H1 (cell line): Measurements from ENCODE around the gene LTBP1. TPM values are rescaled to one million over a fixed set of nuclear protein-coding genes. Genes with fewer than 3 reads are reported as not detected.

Source experiments
- CTCF ChIA-PET: fragments of 300-600 bp; sonication (Branson Sonifier 250); formaldehyde crosslinking; loops from one replicate; lab custom pipeline; 2021; ENCODE audit not compliant: partially characterized antibody; lab: Charles Lee
- POLR2A ChIA-PET: fragments of 300-600 bp; sonication (Branson Sonifier 250); formaldehyde crosslinking; loops from one replicate; lab custom pipeline; 2021; ENCODE audit warnings: inconsistent platforms; ENCODE audit not compliant: partially characterized antibody; lab: Charles Lee
- DNase-seq, 2 experiments: peaks; one replicate each; pipeline versions ENCODE4 v3.0.0 to v3.0.0-alpha.2; 2010 to 2022; ENCODE audit warnings: low spot score in 2 of 2, low read depth in 1 of 2, mixed read lengths in 1 of 2
- FAIRE-seq: peaks from 2 replicates; lab custom pipeline; 2011; peaks lifted over from hg19 to GRCh38; lab: Jason Lieb, UNC
- H2AFZ ChIP-seq: 2 replicates; pipeline ENCODE4 v1.8.1; 2012; ENCODE audit warnings: low read length, inconsistent platforms
- H2AK5ac ChIP-seq: 2 replicates; pipeline ENCODE4 v1.6.1; 2013; ENCODE audit warnings: low read depth, low read length
- H2BK120ac ChIP-seq: replicated peaks from 2 replicates; pipeline ENCODE3; 2013; ENCODE audit warnings: low read depth, low read length, inconsistent platforms
- H2BK12ac ChIP-seq: 2 replicates; pipeline ENCODE4 v1.6.1; 2013; ENCODE audit warnings: low read depth, low read length
- H2BK15ac ChIP-seq: 2 replicates; pipeline ENCODE4 v1.6.1; 2013; ENCODE audit warnings: low read length
- H2BK20ac ChIP-seq: 2 replicates; pipeline ENCODE4 v1.6.1; 2013; ENCODE audit warnings: low read length
- H2BK5ac ChIP-seq: 2 replicates; pipeline ENCODE4 v1.6.1; 2013; ENCODE audit warnings: low read depth, low read length
- H3K14ac ChIP-seq: 2 replicates; pipeline ENCODE4 v1.6.1; 2013; ENCODE audit warnings: inconsistent platforms; ENCODE audit not compliant: insufficient read length
- H3K18ac ChIP-seq: 2 replicates; pipeline ENCODE4 v1.6.1; 2013; ENCODE audit warnings: low read length; ENCODE audit errors: extremely low read depth
- H3K23ac ChIP-seq: 2 replicates; pipeline ENCODE4 v1.6.1; 2013; ENCODE audit warnings: inconsistent platforms; ENCODE audit not compliant: insufficient read length
- H3K23me2 ChIP-seq: 2 replicates; pipeline ENCODE4 v1.6.1; 2013; ENCODE audit warnings: low read depth, low read length
- H3K27ac ChIP-seq: 2 replicates; pipeline ENCODE4 v1.6.1; 2011; ENCODE audit warnings: low read depth, low read length, inconsistent platforms
- H3K27me3 ChIP-seq, 4 experiments: replicated peaks in 1 of 4; 1 replicate in 1 of 4; 2 replicates in 3 of 4; pipeline versions ENCODE4 v1.6.1 to v1.8.1; 2011 to 2013; ENCODE audit warnings: low read length in 3 of 4, mild to moderate bottlenecking in 3 of 4, inconsistent platforms in 2 of 4, mixed read lengths in 2 of 4, moderate library complexity in 1 of 4; ENCODE audit not compliant: control insufficient read depth in 3 of 4, insufficient read depth in 3 of 4; ENCODE audit errors: extremely low read depth in 1 of 4
- H3K36me3 ChIP-seq, 4 experiments: 2 replicates each; pipeline versions ENCODE4 v1.6.1 to v1.8.1; 2011 to 2013; ENCODE audit warnings: mild to moderate bottlenecking in 4 of 4, low read length in 3 of 4, moderate library complexity in 2 of 4, control low read depth in 1 of 4, inconsistent platforms in 1 of 4; ENCODE audit not compliant: insufficient read depth in 4 of 4, control insufficient read depth in 2 of 4
- H3K4ac ChIP-seq: replicated peaks from 2 replicates; pipeline ENCODE3; 2013; ENCODE audit warnings: low read length, low read depth, mixed read lengths, inconsistent platforms; ENCODE audit not compliant: insufficient read length
- H3K4me1 ChIP-seq, 4 experiments: replicated peaks in 1 of 4; 1 replicate in 1 of 4; 2 replicates in 3 of 4; pipeline versions ENCODE4 v1.6.1 to v1.8.1; 2011 to 2013; ENCODE audit warnings: low read length in 3 of 4, inconsistent platforms in 2 of 4, mixed read lengths in 1 of 4; ENCODE audit not compliant: insufficient read depth in 4 of 4, control insufficient read depth in 3 of 4
- H3K4me2 ChIP-seq, 2 experiments: 2 replicates each; pipeline versions ENCODE4 v1.6.1 to v1.8.1; 2011 to 2013; ENCODE audit warnings: low read depth in 2 of 2, low read length in 2 of 2, control low read depth in 1 of 2, inconsistent platforms in 1 of 2, mild to moderate bottlenecking in 1 of 2; ENCODE audit not compliant: insufficient read depth in 1 of 2
- H3K4me3 ChIP-seq, 4 experiments: fragments of 200-600, 300-600 bp in 1 of 4; sonication (generic), shearing (Covaris generic), sonication (Bioruptor Twin) in 1 of 4; 2 replicates each; pipeline versions ENCODE4 v1.5.1 to v1.8.1; 2011 to 2016; ENCODE audit warnings: low read length in 4 of 4, low read depth in 3 of 4, control low read depth in 2 of 4, inconsistent platforms in 2 of 4, mild to moderate bottlenecking in 2 of 4, mixed read lengths in 1 of 4, moderate library complexity in 1 of 4; ENCODE audit not compliant: insufficient read depth in 2 of 4; ENCODE audit errors: extremely low read depth in 1 of 4
- H3K56ac ChIP-seq: replicated peaks from 2 replicates; pipeline ENCODE3; 2013; ENCODE audit warnings: low read depth, mild to moderate bottlenecking, mixed read lengths, low read length, inconsistent platforms; ENCODE audit not compliant: insufficient read length
- H3K79me1 ChIP-seq: 2 replicates; pipeline ENCODE4 v1.6.1; 2013; ENCODE audit warnings: low read depth, low read length, control low read depth
- H3K79me2 ChIP-seq, 2 experiments: 2 replicates each; pipeline versions ENCODE4 v1.6.1 to v1.8.1; 2012 to 2013; ENCODE audit warnings: low read length in 2 of 2, mild to moderate bottlenecking in 2 of 2, inconsistent platforms in 1 of 2; ENCODE audit not compliant: insufficient read depth in 2 of 2, control insufficient read depth in 1 of 2
- H3K9ac ChIP-seq, 4 experiments: replicated peaks in 1 of 4; 1 replicate in 1 of 4; 2 replicates in 3 of 4; pipeline versions ENCODE4 v1.6.1 to v1.8.1; 2011 to 2013; ENCODE audit warnings: low read depth in 3 of 4, low read length in 3 of 4, control low read depth in 2 of 4, mild to moderate bottlenecking in 2 of 4, moderate library complexity in 2 of 4, inconsistent platforms in 1 of 4; ENCODE audit errors: extremely low read depth in 1 of 4
- H3K9me3 ChIP-seq, 2 experiments: 2 replicates each; pipeline versions ENCODE4 v1.6.1 to v1.8.1; 2012 to 2013; ENCODE audit warnings: mild to moderate bottlenecking in 2 of 2, moderate library complexity in 2 of 2, control low read depth in 1 of 2, inconsistent platforms in 1 of 2, low read depth in 1 of 2, low read length in 1 of 2, mixed read lengths in 1 of 2; ENCODE audit not compliant: insufficient read depth in 2 of 2
- H4K20me1 ChIP-seq, 2 experiments: replicated peaks in 1 of 2; 2 replicates each; pipeline versions ENCODE3 to v1.8.1; 2011 to 2013; ENCODE audit warnings: inconsistent platforms in 2 of 2, low read length in 2 of 2, mild to moderate bottlenecking in 1 of 2; ENCODE audit not compliant: insufficient read depth in 2 of 2, control insufficient read depth in 1 of 2
- H4K5ac ChIP-seq: 2 replicates; pipeline ENCODE4 v1.6.1; 2013; ENCODE audit warnings: low read length, low read depth, mixed read lengths, inconsistent platforms; ENCODE audit not compliant: insufficient read length
- H4K8ac ChIP-seq: 2 replicates; pipeline ENCODE4 v1.8.0; 2013; ENCODE audit warnings: mild to moderate bottlenecking, moderate library complexity, low read length, inconsistent platforms; ENCODE audit not compliant: insufficient read depth; ENCODE audit errors: extremely low read depth
- H4K91ac ChIP-seq: replicated peaks from 2 replicates; pipeline ENCODE3; 2013; ENCODE audit warnings: low read length, mixed read lengths, inconsistent platforms; ENCODE audit not compliant: insufficient read length
- ASH2L ChIP-seq: fragments of 200-600, 300-600 bp; sonication (generic); IDR thresholded peaks from one replicate; pipeline ENCODE4 v1.7.1; 2017; ENCODE audit warnings: low read length
- BRCA1 ChIP-seq: IDR thresholded peaks from 2 replicates; pipeline ENCODE4 v1.6.1; 2012; ENCODE audit warnings: low read depth, low read length, improper control_type of control experiment
- CBX8 ChIP-seq: fragments of 300-800, 300-1000 bp; sonication (generic); IDR thresholded peaks from 2 replicates; pipeline ENCODE4 v1.7.1; 2016; ENCODE audit warnings: low read depth, low read length, borderline replicate concordance
- KDM5A ChIP-seq: fragments of 200-600 bp; IDR thresholded peaks from 2 replicates; pipeline ENCODE4 v1.7.1; 2012; ENCODE audit warnings: mild to moderate bottlenecking, low read length, inconsistent platforms, mixed read lengths
- SIX5 ChIP-seq: IDR thresholded peaks from 2 replicates; pipeline ENCODE4 v1.6.1; 2011; ENCODE audit warnings: mild to moderate bottlenecking, low read depth, low read length
- SP1 ChIP-seq: IDR thresholded peaks from 2 replicates; pipeline ENCODE4 v1.6.1; 2011; ENCODE audit warnings: low read depth, low read length
- TBP ChIP-seq: IDR thresholded peaks from 2 replicates; pipeline ENCODE4 v1.6.1; 2011; ENCODE audit warnings: low read depth, low read length, improper control_type of control experiment
- WGBS, 2 experiments: shearing (Covaris generic) in 1 of 2; methylation state at CpG; one replicate each; pipeline versions ENCODE4 v1.1.6 to v1.1.7; 2013 to 2015; ENCODE audit warnings: low lambda C conversion rate in 2 of 2, mixed read lengths in 2 of 2, inconsistent platforms in 1 of 2, low coverage in 1 of 2, missing lambda C conversion rate in 1 of 2; ENCODE audit not compliant: insufficient replicate concordance in 2 of 2, insufficient coverage in 1 of 2, insufficient read length in 1 of 2; ENCODE audit errors: extremely low coverage in 1 of 2, missing lambda C conversion rate in 1 of 2; 5-methylcytosine and 5-hydroxymethylcytosine counted together
- polyA plus RNA-seq, 7 experiments: library from polyadenylated mRNA; depleted of rRNA in 3 of 7; stranded (reverse) in 5 of 7; unstranded in 2 of 7; fragments of >200 nt in 5 of 7; fragments of 200-250 nt in 2 of 7; gene quantifications; 1 replicate in 5 of 7; 2 replicates in 1 of 7; 4 replicates in 1 of 7; pipeline versions ENCODE4 v1.2.1 to v1.2.3, GENCODE V29; 2011 to 2013; ENCODE audit warnings: missing spikeins in 2 of 7, mixed read lengths in 2 of 7
- total RNA-seq: library from RNA; stranded (reverse); fragmentation: NEBNext Ultra II Directional; extraction: Animal tissue kit (Norgen Biotek cat#: 25700); gene quantifications from 2 replicates; pipeline ENCODE4 v1.2.1, GENCODE V29; 2021
- TF ChIP-seq, protein P1 (sequence below): IDR thresholded peaks from 2 replicates; pipeline ENCODE4 v1.6.1; 2012; ENCODE audit warnings: low read length, inconsistent platforms

The LTBP1 gene
- total and polyA plus RNA-seq, 2 of the 8 experiments (the other 6 are each of a cell fraction or from before 2014, with no cell fraction given): 15.4 to 24.7 TPM

DNA sequence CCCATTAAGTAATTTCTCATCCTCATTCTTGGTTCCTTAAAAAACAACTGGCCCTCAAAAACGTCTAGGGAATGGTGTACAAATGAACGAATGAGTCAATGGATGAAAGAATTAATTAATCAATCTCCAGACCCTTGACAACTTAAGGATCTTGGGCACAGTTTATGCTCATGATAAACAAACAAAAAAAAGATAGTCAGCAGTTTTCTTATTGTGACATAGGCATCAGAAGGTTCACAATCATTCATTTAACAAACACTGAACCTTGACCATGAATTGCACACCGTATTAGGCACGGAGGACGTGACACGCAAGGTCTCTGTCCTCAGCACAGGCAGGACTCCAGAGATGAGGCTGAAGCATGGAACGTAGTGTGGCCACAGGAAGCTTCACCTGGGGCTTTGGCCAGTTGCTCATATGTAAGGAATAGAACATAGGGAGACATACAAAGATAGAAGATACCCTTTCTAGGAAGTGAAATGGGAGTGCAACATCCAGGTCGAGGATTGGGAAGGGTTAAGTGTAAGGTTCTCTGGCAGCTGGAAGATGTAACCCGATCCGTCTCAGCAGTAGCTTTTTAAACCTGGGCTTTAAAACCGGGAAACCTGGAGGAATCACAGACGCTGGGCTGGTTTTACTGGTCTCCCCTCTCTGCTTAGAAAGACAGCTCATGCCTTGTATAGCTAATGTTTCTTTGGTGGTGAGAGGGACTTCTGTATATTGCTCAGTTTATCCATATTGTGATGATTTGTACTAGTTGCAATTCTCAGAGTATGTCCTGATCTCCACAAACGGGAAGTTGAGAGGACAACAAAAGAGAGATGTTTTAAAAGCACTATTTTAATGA lies 8.9 kb upstream of the LTBP1 start:
- no peak overlapping the region for H4K91ac ChIP-seq
- H3K9ac ChIP-seq: no peak overlapping the region
- 0 out of 2 replicates have a peak overlapping the region, but pooled peaks have one; percentile 72 for H3K18ac ChIP-seq
- no peaks in the 10 kb centered on the region for H3K79me1 ChIP-seq
- peak; percentile 94 for FAIRE-seq
- peak overlapping the region; percentile 35 to 59 for H3K4me2 ChIP-seq
- DNase-seq: peak in 1 of 2 experiments; percentile 40
- ChIA-PET POLR2A (interaction anchor here (1.1 to 1.3 kb wide), 2 partner anchors 10 to 12 kb away, joined by 3 to 8 read pairs; no protein-coding TSS in a partner anchor), CTCF (interaction anchor here (1.0 to 1.3 kb wide), 3 partner anchors 9 to 164 kb away, joined by 3 to 4 read pairs (median 4); partner anchors contain the start of gene LTBP1)
- H4K8ac ChIP-seq: no peak overlapping the region
- no peaks in the 10 kb centered on the region for H3K27me3 ChIP-seq
- no peak overlapping the region for H3K23ac ChIP-seq
- WGBS, 2 experiments: 48% methylated on average over 13 of the region's 13 CpGs; no CpG with 5 or more reads in 1 of the 2 experiments
- no peaks in the 10 kb centered on the region for H4K20me1 ChIP-seq
- 0 out of 2 replicates have a peak overlapping the region, but pooled peaks have one; percentile 45 for H2BK5ac ChIP-seq
- peaks cover 0 to 15% (median 12%) of the 10 kb centered on the region in 4 experiments; a peak in 6 of 7 replicates for H3K4me1 ChIP-seq
- H3K9me3 ChIP-seq: no peaks in the 10 kb centered on the region
- no peak overlapping the region for H4K5ac ChIP-seq
- no peaks in the 10 kb centered on the region for H3K79me2 ChIP-seq
- peak overlapping the region in 1 of 4 experiments; percentile 38; a peak in 1 of 8 replicates for H3K4me3 ChIP-seq
- H3K36me3 ChIP-seq: no peaks in the 10 kb centered on the region
- H3K14ac ChIP-seq: no peak overlapping the region
- H2BK20ac ChIP-seq: peak overlapping the region; percentile 99
- H2AK5ac ChIP-seq: no peak overlapping the region
- H2AFZ ChIP-seq: peak overlapping the region; percentile 91
- no peak overlapping the region for H3K56ac ChIP-seq
- no peaks in the 10 kb centered on the region for H3K23me2 ChIP-seq
- no peak overlapping the region; the same call in 1 of the 2 replicates for H3K27ac ChIP-seq
- H2BK15ac ChIP-seq: 0 out of 2 replicates have a peak overlapping the region, but pooled peaks have one; percentile 66
- H3K4ac ChIP-seq: peak overlapping the region; percentile 25
- no peak overlapping the region for H2BK120ac ChIP-seq
- peak overlapping the region; percentile 78; the same call in 1 of the 2 replicates for H2BK12ac ChIP-seq
- TF ChIP-seq, protein P1, sequence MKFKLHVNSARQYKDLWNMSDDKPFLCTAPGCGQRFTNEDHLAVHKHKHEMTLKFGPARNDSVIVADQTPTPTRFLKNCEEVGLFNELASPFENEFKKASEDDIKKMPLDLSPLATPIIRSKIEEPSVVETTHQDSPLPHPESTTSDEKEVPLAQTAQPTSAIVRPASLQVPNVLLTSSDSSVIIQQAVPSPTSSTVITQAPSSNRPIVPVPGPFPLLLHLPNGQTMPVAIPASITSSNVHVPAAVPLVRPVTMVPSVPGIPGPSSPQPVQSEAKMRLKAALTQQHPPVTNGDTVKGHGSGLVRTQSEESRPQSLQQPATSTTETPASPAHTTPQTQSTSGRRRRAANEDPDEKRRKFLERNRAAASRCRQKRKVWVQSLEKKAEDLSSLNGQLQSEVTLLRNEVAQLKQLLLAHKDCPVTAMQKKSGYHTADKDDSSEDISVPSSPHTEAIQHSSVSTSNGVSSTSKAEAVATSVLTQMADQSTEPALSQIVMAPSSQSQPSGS: no peak
- peak; percentile 52; the same call in 1 of the 2 replicates for TF ChIP-seq SP1
- 0 out of 2 replicates have a peak, but pooled peaks have one; percentile 38 for TF ChIP-seq TBP
- no peak for TF ChIP-seq BRCA1
- TF ChIP-seq KDM5A: no peak
- TF ChIP-seq CBX8: no peak
- TF ChIP-seq ASH2L: peak; percentile 29
- 0 out of 2 replicates have a peak, but pooled peaks have one; percentile 24 for TF ChIP-seq SIX5
